Uterus (tissue), 2 donors: ENCODE data around the gene TOP3A.

ENCODE experiments used
- CTCF ChIP-seq, 4 experiments: fragments of 200-600 bp in 2 of 4; fragments of 450-650 bp in 2 of 4; sonication (generic) in 2 of 4; IDR thresholded peaks; one replicate each; pipeline ENCODE4 v1.5.1; 2016 to 2019; ENCODE audit warnings: antibody characterized with exemption in 4 of 4, mild to moderate bottlenecking in 2 of 4, moderate library complexity in 1 of 4
- POLR2A ChIP-seq, 2 donors: fragments of 450-650 bp; IDR thresholded peaks; one replicate each; pipeline ENCODE4 v1.6.1; 2016; ENCODE audit warnings: antibody characterized with exemption in 2 of 2, mild to moderate bottlenecking in 1 of 2, moderate library complexity in 1 of 2

DNA sequence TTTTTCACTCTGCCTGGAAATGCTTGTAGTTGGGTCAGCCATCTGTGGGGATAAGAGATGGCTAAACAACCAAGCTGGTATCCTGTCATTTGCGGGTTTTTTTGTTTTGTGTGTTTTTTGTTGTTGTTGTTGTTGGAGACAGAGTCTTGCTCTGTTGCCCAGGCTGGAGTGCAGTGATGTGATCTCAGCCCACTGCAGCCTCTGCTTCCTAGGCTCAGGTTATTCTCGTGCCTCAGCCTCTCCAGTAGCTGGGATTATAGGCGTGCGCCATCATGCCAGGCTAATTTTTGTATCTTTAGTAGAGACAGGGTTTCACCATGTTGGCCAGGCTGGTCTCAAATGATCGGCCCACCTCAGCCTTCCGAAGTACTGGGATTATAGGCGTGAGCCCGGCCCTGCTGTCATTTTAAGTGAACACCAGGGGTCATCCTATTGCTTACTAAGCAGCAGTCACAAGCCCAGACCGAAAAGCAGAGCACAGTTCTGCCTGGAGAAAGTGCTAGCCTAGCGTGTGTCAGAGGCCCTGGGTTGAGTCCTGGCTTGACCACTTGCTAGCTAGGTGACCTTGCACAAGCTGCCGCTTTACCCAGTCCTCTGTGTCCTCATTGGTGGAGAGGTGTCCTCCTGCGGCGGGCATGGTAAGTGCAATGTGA is 4.9 kb upstream of the TOP3A start:
- no peak for TF ChIP-seq POLR2A (IDR thresholded peaks at IDR 0.05)
- peak in 3 of 4 experiments; percentile 7 to 33 (median 18) for TF ChIP-seq CTCF (IDR thresholded peaks at IDR 0.05)
